H1 (cell line): ENCODE data around the gene ZFAND3. TPM values are rescaled to one million over a fixed set of nuclear protein-coding genes. Genes with fewer than 3 reads are reported as not detected.

Source experiments
- BACH1 ChIP-seq: IDR thresholded peaks from 2 replicates; pipeline ENCODE4 v1.6.1; 2012; ENCODE audit warnings: low read length, improper control_type of control experiment
- CHD7 ChIP-seq: fragments of 300-600 bp; sonication (generic); IDR thresholded peaks from 2 replicates; pipeline ENCODE4 v1.7.1; 2012; ENCODE audit warnings: low read length, moderate library complexity, mild to moderate bottlenecking, inconsistent platforms; ENCODE audit not compliant: insufficient replicate concordance
- E2F6 ChIP-seq: IDR thresholded peaks from 2 replicates; pipeline ENCODE4 v1.6.1; 2012; ENCODE audit warnings: inconsistent platforms
- GABPA ChIP-seq: IDR thresholded peaks from 2 replicates; pipeline ENCODE4 v1.6.1; 2011; ENCODE audit warnings: mild to moderate bottlenecking, low read length, moderate library complexity, borderline replicate concordance; ENCODE audit not compliant: insufficient read depth
- KDM5A ChIP-seq: fragments of 200-600 bp; IDR thresholded peaks from 2 replicates; pipeline ENCODE4 v1.7.1; 2012; ENCODE audit warnings: mild to moderate bottlenecking, low read length, inconsistent platforms, mixed read lengths
- MAFK ChIP-seq: IDR thresholded peaks from 2 replicates; pipeline ENCODE4 v1.6.1; 2012; ENCODE audit warnings: low read depth, mild to moderate bottlenecking, improper control_type of control experiment, low read length
- POLR2AphosphoS5 ChIP-seq: IDR thresholded peaks from 2 replicates; pipeline ENCODE4 v1.6.1; 2011; ENCODE audit warnings: low read depth, low read length
- SIX5 ChIP-seq: IDR thresholded peaks from 2 replicates; pipeline ENCODE4 v1.6.1; 2011; ENCODE audit warnings: mild to moderate bottlenecking, low read depth, low read length
- SP2 ChIP-seq: IDR thresholded peaks from 2 replicates; pipeline ENCODE4 v1.6.1; 2012; ENCODE audit warnings: mild to moderate bottlenecking, low read length, inconsistent platforms
- SUZ12 ChIP-seq: fragments of 200-600 bp; sonication (generic); IDR thresholded peaks from 2 replicates; pipeline ENCODE4 v1.6.1; 2012; ENCODE audit warnings: mild to moderate bottlenecking, inconsistent platforms, low read length, moderate library complexity, mixed read lengths
- TAF1 ChIP-seq: IDR thresholded peaks from 2 replicates; pipeline ENCODE4 v1.6.1; 2011; ENCODE audit warnings: mild to moderate bottlenecking, low read depth, low read length
- TCF12 ChIP-seq: IDR thresholded peaks from 2 replicates; pipeline ENCODE4 v1.6.1; 2011; ENCODE audit warnings: low read depth, mild to moderate bottlenecking, low read length
- ZNF274 ChIP-seq: IDR thresholded peaks from 2 replicates; pipeline ENCODE4 v1.7.0; 2012; ENCODE audit warnings: low read length, borderline replicate concordance; ENCODE audit errors: extremely low read depth
- polyA plus RNA-seq, 7 experiments: library from polyadenylated mRNA; depleted of rRNA in 3 of 7; stranded (reverse) in 5 of 7; unstranded in 2 of 7; fragments of >200 nt in 5 of 7; fragments of 200-250 nt in 2 of 7; gene quantifications; 1 replicate in 5 of 7; 2 replicates in 1 of 7; 4 replicates in 1 of 7; pipeline versions ENCODE4 v1.2.1 to v1.2.3, GENCODE V29; 2011 to 2013; ENCODE audit warnings: missing spikeins in 2 of 7, mixed read lengths in 2 of 7
- total RNA-seq: library from RNA; stranded (reverse); fragmentation: NEBNext Ultra II Directional; extraction: Animal tissue kit (Norgen Biotek cat#: 25700); gene quantifications from 2 replicates; pipeline ENCODE4 v1.2.1, GENCODE V29; 2021

The ZFAND3 gene
- total and polyA plus RNA-seq, 2 of the 8 experiments (the other 6 are each of a cell fraction or from before 2014, with no cell fraction given): 13.0 to 51.3 TPM

- no peak for TF ChIP-seq CHD7
- no peak for TF ChIP-seq TAF1
- no peak for TF ChIP-seq ZNF274
- TF ChIP-seq SP2: no peak
- TF ChIP-seq GABPA: no peak
- TF ChIP-seq TCF12: no peak
- TF ChIP-seq BACH1: no peak
- TF ChIP-seq KDM5A: no peak
- no peak for TF ChIP-seq POLR2AphosphoS5
- no peak for TF ChIP-seq E2F6
- no peak for TF ChIP-seq SIX5
- TF ChIP-seq MAFK: no peak
- no peak for TF ChIP-seq SUZ12
Observed at GRCh38 chr6:38148606-38149005, 329.1 kb downstream of the ZFAND3 start (continued).
